HT1080 (cell line): Measurements from ENCODE around the gene VWA2. TPM values are rescaled to one million over a fixed set of nuclear protein-coding genes. Genes with fewer than 3 reads are reported as not detected.

Source experiments
- DNase-seq: peaks from one replicate; pipeline ENCODE4 v3.0.0-alpha.2; 2015; ENCODE audit warnings: low read depth
- total RNA-seq: library from RNA; depleted of rRNA; stranded (reverse); fragments of >200 nt; shearing (Covaris generic); gene quantifications from 2 replicates; pipeline ENCODE4 v1.2.3, GENCODE V29; 2014

VWA2 gene
- total RNA-seq, 1 experiment from 2014 or later = not detected

GRCh38 chr10:114246679-114247305, 7.7 kb downstream of the VWA2 start:
- peak; percentile 22 for DNase-seq

DNA sequence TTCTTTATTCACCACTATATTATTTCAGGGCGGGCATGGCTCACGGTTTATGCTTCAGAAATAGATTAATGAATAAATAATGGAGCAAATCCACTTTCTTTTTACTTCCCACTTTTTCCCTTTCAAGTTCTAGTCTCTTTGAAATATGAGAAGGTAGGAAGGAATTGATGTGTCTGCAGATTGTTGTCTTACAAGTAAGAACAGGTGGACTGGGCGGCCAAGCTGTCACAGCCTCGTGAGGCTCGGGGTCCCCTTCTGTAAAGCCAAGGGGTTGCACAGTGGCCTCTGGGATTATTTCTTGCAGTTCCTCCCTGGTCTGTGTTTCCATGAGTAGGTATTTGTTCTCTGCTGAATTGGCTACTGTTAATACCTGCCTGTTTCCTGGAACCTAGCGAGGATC, 11.2 kb downstream of the VWA2 start:
- no peak for DNase-seq

DNA sequence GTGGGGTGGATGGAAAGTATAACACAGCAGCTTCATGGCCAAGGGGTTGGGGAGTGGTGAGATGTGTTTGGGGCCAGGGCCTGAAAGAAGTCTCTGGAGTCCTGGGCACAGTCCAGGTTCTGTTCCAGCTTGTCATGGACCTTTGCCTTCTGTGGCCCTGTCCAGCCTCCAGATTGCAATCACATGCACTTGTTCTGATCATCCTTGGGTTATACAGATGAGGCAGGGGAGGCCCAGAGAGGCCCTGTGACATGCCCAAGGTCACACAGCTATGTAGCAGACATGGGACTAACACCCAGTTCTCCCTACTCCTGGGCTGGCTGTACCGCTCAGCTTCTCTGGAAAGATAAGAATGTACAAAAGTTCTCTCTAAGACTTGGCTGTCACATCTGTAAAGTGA, 11.7 kb downstream of the VWA2 start:
- no peak for DNase-seq

DNA sequence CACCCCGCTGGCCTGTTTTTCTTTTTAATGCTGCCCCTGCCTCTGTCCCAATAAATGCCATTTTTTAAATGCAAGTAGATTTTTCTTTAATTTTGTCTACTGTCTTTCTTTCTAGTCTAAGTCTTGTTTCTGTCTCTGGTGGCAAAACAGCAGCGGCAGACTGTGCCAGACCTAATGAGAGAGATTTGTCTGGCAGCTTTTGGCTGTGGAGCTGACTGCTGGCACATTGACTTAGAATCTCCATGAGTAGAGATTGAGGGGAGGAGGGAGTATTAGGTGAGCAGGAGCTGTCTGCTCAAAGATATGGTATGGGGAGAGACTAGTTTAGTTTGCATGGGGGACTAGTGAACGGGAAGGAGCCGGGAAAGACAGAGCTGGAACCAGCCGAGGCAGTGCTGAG, 13.0 kb downstream of the VWA2 start:
- DNase-seq = no peak

DNA sequence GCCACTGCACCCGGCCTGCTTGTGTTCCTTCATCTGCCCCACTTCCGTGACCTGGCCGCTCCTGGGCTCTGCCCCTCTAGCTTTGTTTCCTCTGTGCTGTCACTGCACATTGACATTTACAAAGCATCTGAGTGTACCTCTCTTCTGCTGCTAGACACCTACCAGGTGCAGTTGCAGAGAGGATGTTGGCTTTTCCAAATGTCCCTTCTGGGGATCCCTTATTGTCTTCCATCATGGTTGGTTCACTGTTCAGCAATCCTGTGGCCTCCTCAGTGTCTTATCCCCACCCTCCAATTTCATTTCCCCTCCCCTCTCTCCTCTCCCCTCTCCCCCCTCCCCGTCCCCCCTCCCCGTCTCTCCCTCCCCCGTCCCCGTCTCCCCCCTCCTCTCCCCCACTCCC, 13.8 kb downstream of the VWA2 start:
- no peak for DNase-seq

- no peak for DNase-seq
These were observed 16.2 kb downstream of the VWA2 start for GRCh38 chr10:114255227-114255626.

DNA sequence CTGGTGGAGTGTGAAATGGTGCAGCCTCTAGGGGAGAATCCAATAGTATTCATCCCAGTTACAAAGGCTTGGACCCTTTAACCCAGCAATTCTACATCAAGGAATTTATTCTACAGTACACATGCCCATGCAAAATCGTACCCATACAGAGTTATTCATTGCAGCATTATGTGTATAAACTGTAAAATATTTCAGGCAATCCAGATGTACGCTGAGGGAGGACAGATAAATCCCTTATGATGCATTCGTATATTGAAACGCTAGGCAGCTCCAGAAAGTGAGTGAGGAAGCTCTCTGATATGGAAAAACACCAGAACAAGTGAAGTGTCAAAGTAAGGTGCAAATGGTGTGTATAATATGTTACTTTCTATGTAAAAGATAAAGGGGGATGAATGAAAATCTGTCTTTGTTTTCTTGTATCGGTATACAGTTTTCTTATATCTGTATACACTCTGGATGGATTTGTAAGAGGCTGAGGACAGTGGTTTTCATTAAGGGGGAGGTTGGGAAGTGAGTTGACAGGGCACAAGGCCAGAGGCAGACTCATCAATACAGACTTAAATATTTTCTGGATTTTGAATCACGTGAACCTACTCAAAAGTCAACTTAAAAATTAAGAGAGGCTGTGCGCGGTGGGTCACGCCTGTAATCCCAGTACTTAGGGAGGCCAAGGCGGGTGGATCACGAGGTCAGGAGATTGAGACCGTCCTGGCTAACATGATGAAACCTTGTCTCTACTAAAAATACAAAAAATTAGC, 17.1 kb downstream of the VWA2 start:
- DNase-seq = no peak

GRCh38 chr10:114256822-114257221, 17.8 kb downstream of the VWA2 start:
- DNase-seq = peak; percentile 55

DNA sequence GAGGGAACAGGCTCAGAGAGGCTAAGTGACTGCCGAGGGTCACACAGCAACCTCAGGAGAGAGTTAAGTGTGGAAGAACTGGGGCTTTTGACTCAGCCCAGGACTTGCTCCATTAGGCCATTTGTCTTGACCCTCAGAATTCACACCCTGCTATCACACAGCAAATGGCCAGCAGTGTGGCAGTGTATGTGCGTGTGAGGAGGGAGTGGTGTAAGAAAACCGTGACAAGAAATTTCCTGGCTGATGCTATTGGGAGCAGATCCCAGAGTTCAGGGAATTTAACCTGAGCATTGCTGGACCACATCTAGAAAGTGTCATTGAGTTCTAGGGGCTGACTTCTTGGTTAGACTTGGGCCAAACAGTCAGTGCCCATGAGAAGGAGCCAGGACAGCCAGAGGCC, 18.4 kb downstream of the VWA2 start:
- DNase-seq = no peak

GRCh38 chr10:114258274-114258840, 19.3 kb downstream of the VWA2 start:
- no peak for DNase-seq

- DNase-seq = no peak
These were observed 20.8 kb downstream of the VWA2 start for GRCh38 chr10:114259824-114260223.

- no peak for DNase-seq
These were observed 21.3 kb downstream of the VWA2 start for GRCh38 chr10:114260366-114260765.

GRCh38 chr10:114261076-114261475, 22.0 kb downstream of the VWA2 start:
- DNase-seq = peak; percentile 67

- no peak for DNase-seq
These were observed 23.4 kb downstream of the VWA2 start for GRCh38 chr10:114262496-114262895.

GRCh38 chr10:114265392-114266053, 26.5 kb downstream of the VWA2 start:
- no peak for DNase-seq

- DNase-seq = no peak
These were observed 27.5 kb downstream of the VWA2 start for GRCh38 chr10:114266521-114266920.

GRCh38 chr10:114271075-114271778, 32.2 kb downstream of the VWA2 start:
- no peak for DNase-seq

DNA sequence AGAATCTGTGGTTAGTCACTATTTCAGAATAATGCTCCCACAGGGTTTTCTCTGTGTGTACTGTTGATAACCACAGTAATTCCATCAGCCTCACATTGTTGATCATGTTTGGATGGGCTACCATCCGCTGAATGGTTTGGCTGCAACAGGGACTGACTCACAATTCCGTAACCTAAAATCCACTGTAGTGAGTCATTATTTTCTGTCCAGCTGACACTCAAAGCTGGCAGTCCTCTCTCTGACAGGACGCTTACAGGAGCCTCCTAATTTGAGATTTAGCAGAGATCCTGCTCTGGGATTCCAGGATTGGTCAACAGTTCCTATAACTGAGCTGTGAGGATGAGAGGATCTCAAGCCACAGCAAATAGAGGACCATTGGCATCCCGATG, 32.7 kb downstream of the VWA2 start:
- peak; percentile 95 for DNase-seq

DNA sequence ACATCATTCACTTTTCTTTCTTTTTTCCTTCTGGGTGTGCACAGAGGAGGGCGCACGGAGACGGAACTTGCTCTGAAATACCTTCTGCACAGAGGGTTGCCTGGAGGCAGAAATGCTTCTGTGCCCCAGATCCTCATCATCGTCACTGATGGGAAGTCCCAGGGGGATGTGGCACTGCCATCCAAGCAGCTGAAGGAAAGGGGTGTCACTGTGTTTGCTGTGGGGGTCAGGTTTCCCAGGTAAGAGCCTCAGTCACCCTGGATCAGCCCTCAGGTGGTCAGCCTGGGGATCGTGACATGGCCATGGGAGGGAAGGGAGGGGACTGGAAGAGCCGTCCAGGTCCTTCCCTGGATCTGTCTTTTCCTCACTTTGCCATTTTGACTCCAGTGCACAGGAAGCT, 33.6 kb downstream of the VWA2 start:
- no peak for DNase-seq

- no peak for DNase-seq
These were observed 34.9 kb downstream of the VWA2 start for GRCh38 chr10:114273910-114274309.

GRCh38 chr10:114274616-114275453, 35.8 kb downstream of the VWA2 start:
- DNase-seq = no peak
